HepG2 (cell line): Measurements from ENCODE around the gene STN1. TPM values are rescaled to one million over a fixed set of nuclear protein-coding genes. Genes with fewer than 3 reads are reported as not detected.

Experiments
- ARID3A ChIP-seq: IDR thresholded peaks from 2 replicates; pipeline ENCODE4 v1.6.1; 2012; ENCODE audit warnings: low read depth, low read length, improper control_type of control experiment
- GATAD1 ChIP-seq: IDR thresholded peaks from 2 replicates; pipeline ENCODE4 v1.6.1; 2016; ENCODE audit warnings: missing genetic modification reagents, missing compliant biosample characterization
- HOXA9 ChIP-seq: sonication (generic); formaldehyde crosslinking; IDR thresholded peaks from 2 replicates; pipeline ENCODE4 v1.8.1; 2022; ENCODE audit warnings: missing genetic modification reagents, mild to moderate bottlenecking, moderate library complexity, borderline replicate concordance
- MXD3 ChIP-seq: IDR thresholded peaks from 2 replicates; pipeline ENCODE4 v1.6.1; 2016; ENCODE audit warnings: mild to moderate bottlenecking, missing biosample characterization, missing genetic modification reagents
- PATZ1 ChIP-seq: sonication (generic); formaldehyde crosslinking; IDR thresholded peaks from 2 replicates; pipeline ENCODE4 v1.4.0; 2020; ENCODE audit warnings: missing genetic modification reagents
- RCOR2 ChIP-seq: IDR thresholded peaks from 2 replicates; pipeline ENCODE4 v1.6.1; 2016; ENCODE audit warnings: missing biosample characterization, missing genetic modification reagents
- REXO4 ChIP-seq: sonication (generic); formaldehyde crosslinking; IDR thresholded peaks from 2 replicates; pipeline ENCODE4 v1.8.0; 2022; ENCODE audit warnings: missing genetic modification reagents, mild to moderate bottlenecking, borderline replicate concordance
- RFX3 ChIP-seq: IDR thresholded peaks from 2 replicates; pipeline ENCODE4 v1.6.1; 2016; ENCODE audit warnings: missing biosample characterization, missing genetic modification reagents
- RFXAP ChIP-seq: sonication (generic); formaldehyde crosslinking; IDR thresholded peaks from 2 replicates; pipeline ENCODE4 v1.4.0; 2020; ENCODE audit warnings: missing genetic modification reagents, borderline replicate concordance
- SNAPC2 ChIP-seq: sonication (generic); formaldehyde crosslinking; IDR thresholded peaks from 2 replicates; pipeline ENCODE4 v1.8.1; 2022; ENCODE audit warnings: mild to moderate bottlenecking, missing genetic modification reagents
- TAF15 ChIP-seq: fragments of 200-400 bp; formaldehyde crosslinking; IDR thresholded peaks from one replicate; pipeline ENCODE4 v1.6.1; 2018; ENCODE audit warnings: mild to moderate bottlenecking, low read depth, low read length; ENCODE audit not compliant: poor library complexity, severe bottlenecking
- TFDP1 ChIP-seq: IDR thresholded peaks from 2 replicates; pipeline ENCODE4 v1.6.1; 2016; ENCODE audit warnings: missing compliant biosample characterization, missing genetic modification reagents, borderline replicate concordance
- ZBTB3 ChIP-seq: sonication (generic); formaldehyde crosslinking; IDR thresholded peaks from 2 replicates; pipeline ENCODE4 v1.4.0; 2020; ENCODE audit warnings: low read depth, mild to moderate bottlenecking, moderate library complexity, missing genetic modification reagents, borderline replicate concordance
- ZBTB8A ChIP-seq: sonication (generic); formaldehyde crosslinking; IDR thresholded peaks from 2 replicates; pipeline ENCODE4 v1.4.0; 2020; ENCODE audit warnings: mild to moderate bottlenecking, low read depth, missing genetic modification reagents, borderline replicate concordance
- ZNF10 ChIP-seq: sonication (generic); formaldehyde crosslinking; IDR thresholded peaks from 2 replicates; pipeline ENCODE4 v1.4.0; 2020; ENCODE audit warnings: mild to moderate bottlenecking, low read depth, missing genetic modification reagents, borderline replicate concordance
- ZNF264 ChIP-seq: sonication (generic); formaldehyde crosslinking; IDR thresholded peaks from 2 replicates; pipeline ENCODE4 v1.4.0; 2020; ENCODE audit warnings: missing genetic modification reagents
- ZNF275 ChIP-seq: sonication (generic); formaldehyde crosslinking; IDR thresholded peaks from 2 replicates; pipeline ENCODE4 v1.8.0; 2022; ENCODE audit warnings: missing genetic modification reagents, mild to moderate bottlenecking, inconsistent platforms, borderline replicate concordance
- ZNF44 ChIP-seq: sonication (generic); formaldehyde crosslinking; IDR thresholded peaks from 2 replicates; pipeline ENCODE4 v1.5.1; 2020; ENCODE audit warnings: mild to moderate bottlenecking, missing genetic modification reagents
- ZNF496 ChIP-seq: sonication (generic); formaldehyde crosslinking; IDR thresholded peaks from 2 replicates; pipeline ENCODE4 v1.8.1; 2023; ENCODE audit warnings: mild to moderate bottlenecking, moderate library complexity, missing genetic modification reagents; ENCODE audit not compliant: insufficient replicate concordance
- ZNF598 ChIP-seq: sonication (generic); formaldehyde crosslinking; IDR thresholded peaks from 2 replicates; pipeline ENCODE4 v1.5.1; 2020; ENCODE audit warnings: mild to moderate bottlenecking, missing genetic modification reagents, borderline replicate concordance
- ZNF850 ChIP-seq: sonication (generic); formaldehyde crosslinking; conservative IDR thresholded peaks from 2 replicates; pipeline ENCODE4 v1.9.0; 2021; ENCODE audit warnings: mild to moderate bottlenecking, missing genetic modification reagents
- ZSCAN31 ChIP-seq: sonication (generic); formaldehyde crosslinking; IDR thresholded peaks from 2 replicates; pipeline ENCODE4 v1.5.0; 2020; ENCODE audit warnings: low read depth, mild to moderate bottlenecking, missing genetic modification reagents
- polyA plus RNA-seq, 8 experiments: library from polyadenylated mRNA; depleted of rRNA in 3 of 8; stranded (reverse) in 7 of 8; unstranded in 1 of 8; fragments of >200 nt; fragmentation: Illumina TruSeq in 4 of 8; extraction: Trizol in 4 of 8; gene quantifications; 2 replicates each; pipeline versions ENCODE4 v1.2.1 to v1.2.3, GENCODE V29; 2011 to 2016; ENCODE audit warnings: low read depth in 4 of 8, missing spikeins in 1 of 8, mixed read lengths in 1 of 8; ENCODE audit not compliant: insufficient read depth in 1 of 8
- total RNA-seq, 5 experiments: library from RNA; depleted of rRNA; stranded (reverse); fragments of >200 nt; fragmentation: Illumina TruSeq; extraction: Trizol; gene quantifications; 2 replicates each; pipeline ENCODE4 v1.2.3, GENCODE V29; 2016; ENCODE audit warnings: low read depth in 1 of 5

Gene STN1
- total and polyA plus RNA-seq, 2 of the 13 experiments (the other 11 are each of a cell fraction or from before 2014, with no cell fraction given), result 17.6 to 22.7 TPM

- no peak for TF ChIP-seq REXO4 (CRISPR knock-in tag)
- TF ChIP-seq ZNF10 (CRISPR knock-in tag), result no peak
- no peak for TF ChIP-seq ZBTB3 (CRISPR knock-in tag)
- no peak for TF ChIP-seq HOXA9 (CRISPR knock-in tag)
- TF ChIP-seq ZNF496 (CRISPR knock-in tag), result no peak
- peak; percentile 45; the same call in 1 of the 2 replicates for TF ChIP-seq GATAD1 (CRISPR knock-in tag)
- TF ChIP-seq ZNF44 (CRISPR knock-in tag), result no peak
- TF ChIP-seq PATZ1 (CRISPR knock-in tag), result peak; percentile 84
- peak; percentile 70; the same call in 1 of the 2 replicates for TF ChIP-seq ZNF264 (CRISPR knock-in tag)
- TF ChIP-seq ZNF850 (CRISPR knock-in tag), result no peak
- TF ChIP-seq RCOR2, result 0 out of 2 replicates have a peak, but pooled peaks have one; percentile 49
- TF ChIP-seq ZSCAN31 (CRISPR knock-in tag), result no peak
- TF ChIP-seq TFDP1, result no peak; the same call in 1 of the 2 replicates
- TF ChIP-seq ARID3A, result no peak
- TF ChIP-seq ZNF275, result no peak
- no peak for TF ChIP-seq RFXAP
- no peak for TF ChIP-seq RFX3 (CRISPR knock-in tag)
- no peak for TF ChIP-seq ZNF598 (CRISPR knock-in tag)
- TF ChIP-seq ZBTB8A (CRISPR knock-in tag), result no peak
- no peak for TF ChIP-seq TAF15
- no peak for TF ChIP-seq SNAPC2
- no peak for TF ChIP-seq MXD3 (CRISPR knock-in tag)
These were observed 61.9 kb downstream of the STN1 start (continued) for GRCh38 chr10:103855852-103856796.
